GM12878 (cell line): Measurements from ENCODE around the gene TK1. TPM values are rescaled to one million over a fixed set of nuclear protein-coding genes. Genes with fewer than 3 reads are reported as not detected.
A peak's percentile ranks its signal among the peaks of the same experiment; 100 is the strongest.

Experiments
- CBX5 ChIP-seq: sonication (generic); IDR thresholded peaks from 2 replicates; pipeline ENCODE4 v1.6.1; 2016; ENCODE audit warnings: low read depth, moderate library complexity, mild to moderate bottlenecking, inconsistent platforms
- CEBPB ChIP-seq, 2 experiments: fragments of 150-350 bp in 1 of 2; IDR thresholded peaks; 2 replicates each; pipeline ENCODE4 v1.6.1; 2012 to 2014; ENCODE audit warnings: low read depth in 2 of 2, low read length in 2 of 2, borderline replicate concordance in 1 of 2, inconsistent platforms in 1 of 2
- CHD2 ChIP-seq: IDR thresholded peaks from 2 replicates; pipeline ENCODE4 v1.6.1; 2011; ENCODE audit warnings: low read depth, low read length, improper control_type of control experiment, borderline replicate concordance
- ELK1 ChIP-seq: IDR thresholded peaks from 2 replicates; pipeline ENCODE4 v1.6.1; 2012; ENCODE audit warnings: low read depth, low read length, improper control_type of control experiment
- FOS ChIP-seq: IDR thresholded peaks from 3 replicates; pipeline ENCODE4 v1.6.1; 2011; ENCODE audit warnings: borderline replicate concordance; ENCODE audit not compliant: insufficient read length; ENCODE audit errors: extremely low read depth
- FOXM1 ChIP-seq: IDR thresholded peaks from 2 replicates; pipeline ENCODE4 v1.6.1; 2012; ENCODE audit warnings: low read depth, mild to moderate bottlenecking, inconsistent platforms, low read length, moderate library complexity
- GABPA ChIP-seq: IDR thresholded peaks from 2 replicates; pipeline ENCODE4 v1.6.1; 2014; ENCODE audit warnings: antibody characterized with exemption, low read depth, mild to moderate bottlenecking, inconsistent platforms
- NKRF ChIP-seq: fragments of 450-650 bp; conservative IDR thresholded peaks from 2 replicates; pipeline ENCODE4 v1.6.1; 2017; ENCODE audit warnings: mild to moderate bottlenecking, moderate library complexity
- RB1 ChIP-seq: fragments of 450-650 bp; formaldehyde crosslinking; IDR thresholded peaks from 2 replicates; pipeline ENCODE4 v1.6.1; 2017; ENCODE audit warnings: mild to moderate bottlenecking, borderline replicate concordance
- RBBP5 ChIP-seq: fragments of 200-600 bp; sonication (generic); conservative IDR thresholded peaks from 2 replicates; pipeline ENCODE4 v1.6.1; 2016
- RELA ChIP-seq: fragments of 450-650 bp; IDR thresholded peaks from 2 replicates; pipeline ENCODE4 v1.8.0; 2014; ENCODE audit warnings: borderline replicate concordance; ENCODE audit not compliant: partially characterized antibody
- REST ChIP-seq: IDR thresholded peaks from 2 replicates; pipeline ENCODE4 v1.6.1; 2012; ENCODE audit warnings: mild to moderate bottlenecking, low read depth, low read length
- RUNX3 ChIP-seq: IDR thresholded peaks from 2 replicates; pipeline ENCODE4 v1.6.1; 2012; ENCODE audit warnings: low read length, inconsistent platforms
- SREBF2 ChIP-seq: IDR thresholded peaks from 2 replicates; pipeline ENCODE4 v1.6.1; 2012; ENCODE audit warnings: mild to moderate bottlenecking, low read length
- WRNIP1 ChIP-seq: IDR thresholded peaks from 2 replicates; pipeline ENCODE4 v1.6.1; 2011; ENCODE audit warnings: low read depth, low read length, improper control_type of control experiment, borderline replicate concordance
- YBX1 ChIP-seq: fragments of 450-650 bp; IDR thresholded peaks from 2 replicates; pipeline ENCODE4 v1.6.1; 2016; ENCODE audit warnings: antibody characterized with exemption
- ZNF207 ChIP-seq: fragments of 450-650 bp; IDR thresholded peaks from 2 replicates; pipeline ENCODE4 v1.6.1; 2014; ENCODE audit warnings: antibody characterized with exemption, mild to moderate bottlenecking, borderline replicate concordance
- ZNF217 ChIP-seq: fragments of 450-650 bp; IDR thresholded peaks from 2 replicates; pipeline ENCODE4 v1.6.1; 2017; ENCODE audit warnings: antibody characterized with exemption, mild to moderate bottlenecking
- polyA plus RNA-seq, 11 experiments: library from polyadenylated mRNA; depleted of rRNA in 4 of 11; unstranded in 6 of 11; stranded (reverse) in 5 of 11; fragments of >200 nt; fragmentation: Nextera tagmentation in 4 of 11; fragmentation: Illumina TruSeq in 1 of 11; extraction: Ambion mirVana in 4 of 11; extraction: Trizol in 1 of 11; gene quantifications; 1 replicate in 1 of 11; 2 replicates in 10 of 11; pipeline versions ENCODE4 v1.2.1 to v1.2.3, GENCODE V29; 2011 to 2016; ENCODE audit warnings: inconsistent platforms in 2 of 11, missing spikeins in 2 of 11, low read depth in 1 of 11
- total RNA-seq, 4 experiments: library from RNA; depleted of rRNA in 3 of 4; stranded (reverse); fragments of >200 nt in 3 of 4; fragmentation: Illumina TruSeq in 1 of 4; extraction: Trizol in 1 of 4; gene quantifications; 2 replicates each; pipeline versions ENCODE4 v1.2.1 to v1.2.3, GENCODE V29; 2013 to 2021
- TF ChIP-seq, protein P1 (sequence below): fragments of 450-650 bp; IDR thresholded peaks from 2 replicates; pipeline ENCODE4 v1.6.1; 2018; ENCODE audit warnings: borderline replicate concordance, mild to moderate bottlenecking; ENCODE audit not compliant: partially characterized antibody
- TF ChIP-seq, protein P2 (sequence below): fragments of 450-650 bp; IDR thresholded peaks from 2 replicates; pipeline ENCODE4 v1.6.1; 2017; ENCODE audit warnings: borderline replicate concordance

The TK1 gene
- total and polyA plus RNA-seq, 10 of the 15 experiments (the other 5 are each of a cell fraction or from before 2014, with no cell fraction given): 4.6 to 175 (median 77.9) TPM

- TF ChIP-seq REST (no peak), RBBP5 (no peak), SREBF2 (no peak), WRNIP1 (no peak), ZNF207 (no peak), CEBPB (IDR thresholded peaks at IDR 0.05; ENCODE audit: borderline replicate concordance in 1 of 2, low read depth in 2 of 2, low read length in 2 of 2) (no peak), RUNX3 (no peak), ELK1 (no peak), ZNF217 (peak; percentile 69), FOXM1 (no peak), FOS (no peak), CBX5 (no peak), CHD2 (0 out of 2 replicates have a peak, but pooled peaks have one; percentile 4), RB1 (no peak), RELA (no peak), NKRF (no peak; the same call in 1 of the 2 replicates), GABPA (no peak), YBX1 (no peak)
- TF ChIP-seq, protein P1, sequence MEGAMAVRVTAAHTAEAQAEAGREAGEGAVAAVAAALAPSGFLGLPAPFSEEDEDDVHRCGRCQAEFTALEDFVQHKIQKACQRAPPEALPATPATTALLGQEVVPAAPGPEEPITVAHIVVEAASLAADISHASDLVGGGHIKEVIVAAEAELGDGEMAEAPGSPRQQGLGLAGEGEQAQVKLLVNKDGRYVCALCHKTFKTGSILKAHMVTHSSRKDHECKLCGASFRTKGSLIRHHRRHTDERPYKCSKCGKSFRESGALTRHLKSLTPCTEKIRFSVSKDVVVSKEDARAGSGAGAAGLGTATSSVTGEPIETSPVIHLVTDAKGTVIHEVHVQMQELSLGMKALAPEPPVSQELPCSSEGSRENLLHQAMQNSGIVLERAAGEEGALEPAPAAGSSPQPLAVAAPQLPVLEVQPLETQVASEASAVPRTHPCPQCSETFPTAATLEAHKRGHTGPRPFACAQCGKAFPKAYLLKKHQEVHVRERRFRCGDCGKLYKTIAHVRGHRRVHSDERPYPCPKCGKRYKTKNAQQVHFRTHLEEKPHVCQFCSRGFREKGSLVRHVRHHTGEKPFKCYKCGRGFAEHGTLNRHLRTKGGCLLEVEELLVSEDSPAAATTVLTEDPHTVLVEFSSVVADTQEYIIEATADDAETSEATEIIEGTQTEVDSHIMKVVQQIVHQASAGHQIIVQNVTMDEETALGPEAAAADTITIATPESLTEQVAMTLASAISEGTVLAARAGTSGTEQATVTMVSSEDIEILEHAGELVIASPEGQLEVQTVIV: no peak
- TF ChIP-seq, protein P2, sequence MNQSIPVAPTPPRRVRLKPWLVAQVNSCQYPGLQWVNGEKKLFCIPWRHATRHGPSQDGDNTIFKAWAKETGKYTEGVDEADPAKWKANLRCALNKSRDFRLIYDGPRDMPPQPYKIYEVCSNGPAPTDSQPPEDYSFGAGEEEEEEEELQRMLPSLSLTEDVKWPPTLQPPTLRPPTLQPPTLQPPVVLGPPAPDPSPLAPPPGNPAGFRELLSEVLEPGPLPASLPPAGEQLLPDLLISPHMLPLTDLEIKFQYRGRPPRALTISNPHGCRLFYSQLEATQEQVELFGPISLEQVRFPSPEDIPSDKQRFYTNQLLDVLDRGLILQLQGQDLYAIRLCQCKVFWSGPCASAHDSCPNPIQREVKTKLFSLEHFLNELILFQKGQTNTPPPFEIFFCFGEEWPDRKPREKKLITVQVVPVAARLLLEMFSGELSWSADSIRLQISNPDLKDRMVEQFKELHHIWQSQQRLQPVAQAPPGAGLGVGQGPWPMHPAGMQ: no peak
These were observed 57.3 kb downstream of the TK1 start (continued) for GRCh38 chr17:78129351-78130089.
